ENCODE data around the gene RALGAPB.
"Not testable (repeated sequence)": the region's sequence is repeated elsewhere in the genome, so short reads cannot be mapped to it uniquely, and the experiment has no call there.

The RALGAPB gene

DNA sequence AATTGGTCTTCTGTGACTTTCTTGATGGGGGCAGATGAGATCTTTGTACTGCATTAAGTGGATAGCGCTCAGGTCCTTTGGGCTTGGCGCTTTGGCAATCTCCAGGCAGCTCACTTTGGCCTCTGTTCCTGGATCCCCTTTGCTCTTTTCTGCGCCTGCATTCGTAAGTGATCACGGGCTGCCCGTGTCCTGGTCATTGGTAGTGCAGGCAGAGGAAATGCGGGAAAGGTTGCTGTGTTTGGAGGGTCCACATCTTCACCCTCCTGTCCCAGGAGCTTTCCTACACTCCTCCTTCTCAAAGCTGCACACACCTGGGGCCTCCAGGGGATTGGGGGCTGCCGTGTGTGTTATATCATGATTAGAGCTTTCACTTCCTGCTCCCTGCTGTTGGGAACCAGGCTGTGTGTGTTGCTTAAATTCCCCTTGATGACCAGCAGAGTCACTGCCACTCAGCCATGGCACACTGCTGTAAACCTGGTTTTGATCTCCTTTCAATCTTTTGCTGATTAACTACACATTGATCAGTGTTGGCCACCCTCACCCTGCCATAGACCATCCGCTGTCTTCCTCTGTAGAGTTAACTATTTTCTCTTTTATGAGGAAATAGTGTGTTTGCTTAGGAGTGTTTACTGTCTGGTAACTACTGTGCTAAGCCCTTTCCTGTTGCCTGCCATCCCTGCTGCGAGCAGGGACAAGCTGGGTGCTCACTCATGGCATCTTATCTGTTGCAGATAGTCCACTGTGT lies 24.5 kb upstream of the RALGAPB start:
- no peak for DNase-seq

DNA sequence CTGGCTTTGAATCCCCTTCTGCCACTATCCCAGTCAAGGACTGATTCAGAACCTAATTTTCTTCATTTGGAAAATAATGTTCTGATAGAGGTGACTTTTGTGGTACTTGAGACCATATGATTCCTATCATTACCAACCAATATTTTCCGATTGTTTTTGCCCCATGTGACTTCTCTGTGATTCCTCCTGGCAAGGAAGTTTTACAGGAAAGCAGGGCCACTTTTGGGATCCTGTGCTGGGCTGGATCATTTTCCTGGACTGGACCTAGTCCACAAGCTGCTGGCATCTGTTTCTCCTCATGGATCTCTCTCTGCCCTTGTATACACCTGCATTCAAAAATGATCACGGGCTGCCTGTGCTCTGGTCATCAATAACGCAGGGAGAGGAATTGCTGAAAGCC lies 23.6 kb upstream of the RALGAPB start:
- DNase-seq = no peak

DNA sequence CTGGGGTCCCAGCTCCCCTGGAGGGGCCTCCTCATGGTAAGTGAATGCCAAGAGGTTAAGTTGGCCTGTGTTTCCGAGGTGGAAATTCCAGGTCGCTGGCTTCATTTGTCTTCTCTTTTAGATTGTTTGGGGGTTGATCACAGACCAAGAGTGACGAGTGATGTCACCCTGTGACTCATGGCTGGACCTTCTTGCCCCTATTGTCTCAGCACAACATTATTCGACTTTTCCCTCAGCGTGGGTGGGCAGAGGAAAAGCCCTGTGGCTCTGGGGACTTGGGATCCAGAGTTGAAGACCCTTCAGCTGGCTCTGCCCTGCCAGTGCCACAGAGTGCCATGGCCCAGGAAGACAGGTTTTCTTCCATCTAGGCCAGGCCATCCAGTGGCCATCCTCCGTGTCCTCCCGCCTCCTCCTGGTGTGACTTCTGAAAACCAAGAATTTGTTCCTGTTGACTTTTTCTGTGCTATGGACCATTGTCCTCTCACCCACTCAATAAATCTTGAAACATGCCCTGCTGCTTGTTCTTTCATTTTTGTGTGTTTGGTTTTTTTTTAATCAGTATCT lies 22.1 kb upstream of the RALGAPB start:
- DNase-seq = no peak

DNA sequence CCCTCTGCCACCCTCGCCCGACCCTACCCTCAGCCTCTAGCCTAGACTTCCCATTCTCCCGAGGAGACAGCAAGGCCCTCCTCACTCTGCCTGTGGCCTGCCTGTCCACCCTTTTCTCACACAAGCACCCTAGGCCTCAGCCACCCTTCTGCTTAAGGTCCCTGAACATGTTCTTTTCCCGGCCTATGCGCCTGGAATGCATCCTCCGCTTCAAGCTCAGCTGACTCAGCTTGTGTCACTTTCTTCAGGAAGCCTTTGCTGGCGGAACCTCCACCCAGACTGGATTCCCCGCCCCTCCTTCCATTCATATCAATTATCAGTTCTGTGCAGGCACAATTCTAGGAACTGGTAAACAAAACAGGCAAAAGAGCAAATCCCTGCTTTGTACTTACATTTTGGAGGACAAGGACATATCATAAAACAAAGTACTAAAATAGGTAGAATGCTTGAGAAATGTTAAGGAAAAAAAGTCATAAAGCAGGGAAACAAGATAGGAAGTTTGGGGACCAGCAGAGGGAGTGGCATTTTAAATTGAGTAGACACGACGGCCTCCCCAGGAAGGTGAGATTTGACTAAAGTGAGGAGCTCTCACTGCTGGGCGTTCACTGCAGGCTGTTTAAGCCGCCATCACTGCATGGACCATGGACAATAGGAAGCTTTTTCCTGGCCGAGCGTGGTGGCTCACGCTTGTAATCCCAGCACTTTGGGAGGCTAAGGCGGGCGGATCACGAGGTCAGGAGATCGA lies 19.6 kb upstream of the RALGAPB start:
- DNase-seq = no peak

DNA sequence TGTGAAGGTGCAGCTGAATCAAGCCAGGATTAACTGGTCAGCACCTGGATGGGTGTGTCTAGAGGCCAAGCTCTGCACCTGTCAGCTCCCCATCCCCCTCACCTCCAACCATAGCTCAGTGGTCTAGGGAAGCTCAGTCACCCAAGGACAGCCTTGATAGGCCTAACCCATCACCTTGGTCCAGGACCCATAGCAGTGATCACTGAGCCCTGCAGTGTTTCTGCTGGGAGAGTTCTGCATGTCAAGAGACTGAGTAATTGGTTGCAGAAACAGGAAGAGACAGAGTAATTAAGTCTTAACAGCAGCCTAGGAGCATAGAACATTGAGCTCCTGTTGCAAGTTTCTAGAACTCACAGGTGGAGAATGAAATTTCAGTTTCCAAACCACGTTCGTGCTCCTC lies 18.7 kb upstream of the RALGAPB start:
- no peak for DNase-seq

DNA sequence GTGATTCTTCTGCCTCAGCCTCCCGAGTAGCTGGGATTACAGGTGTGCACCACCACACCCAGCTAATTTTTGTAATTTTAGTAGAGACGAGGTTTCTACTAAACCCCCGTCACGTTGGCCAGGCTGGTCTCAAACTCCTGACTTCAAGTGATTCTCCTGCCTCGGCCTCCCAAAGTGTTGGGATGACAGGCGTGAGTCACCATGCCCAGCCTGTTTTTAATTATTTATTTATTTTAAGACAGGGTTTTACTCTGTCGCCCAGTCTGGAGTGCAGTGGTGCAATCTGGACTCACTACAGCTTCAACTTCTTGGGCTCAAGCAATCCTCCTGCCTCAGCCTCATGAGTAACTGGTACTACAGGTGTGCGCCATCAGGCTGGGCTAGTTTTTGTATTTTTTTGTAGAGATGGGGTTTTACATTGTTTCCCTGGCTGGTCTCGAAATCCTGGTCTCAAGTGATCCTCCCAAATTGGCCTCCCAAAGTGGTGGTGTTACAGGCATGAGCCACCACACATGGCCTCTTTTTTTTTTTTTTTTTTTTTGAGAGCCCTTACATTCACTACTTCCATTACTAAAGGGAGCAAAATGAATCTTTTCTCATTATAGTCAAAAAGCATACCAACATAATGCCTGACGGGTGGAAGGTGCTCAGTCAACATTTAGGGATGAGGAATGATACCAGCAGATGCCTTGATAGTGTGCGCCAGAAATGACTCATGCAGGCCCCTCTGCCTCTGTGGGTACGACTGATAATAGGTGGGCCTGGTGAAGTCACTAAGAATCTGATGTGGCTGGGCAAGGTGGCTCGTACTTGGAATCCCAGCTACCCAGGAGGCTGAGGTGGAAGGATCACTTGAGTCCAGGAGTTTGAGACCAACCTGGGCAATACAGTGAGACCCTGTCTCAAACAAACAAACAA lies 17.8 kb upstream of the RALGAPB start:
- DNase-seq = no peak

DNA sequence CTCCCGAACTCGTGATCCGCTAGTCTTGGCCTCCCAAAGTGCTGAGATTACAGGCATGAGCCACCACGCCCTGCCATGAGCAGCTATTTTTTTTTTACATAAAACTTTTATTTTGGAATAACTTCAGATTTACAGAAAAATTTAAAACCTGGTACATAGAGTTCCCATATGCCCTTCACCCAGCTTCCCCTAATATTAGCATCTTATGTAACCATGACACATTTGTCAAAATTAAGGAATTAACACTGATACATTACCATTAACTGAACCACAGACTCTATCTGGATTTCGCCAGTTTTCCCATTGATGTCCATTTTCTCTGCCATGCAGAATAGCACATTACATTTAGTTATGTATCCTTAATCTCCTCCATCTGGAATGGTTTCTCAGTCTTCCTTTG lies 14.3 kb upstream of the RALGAPB start:
- no peak for DNase-seq

DNA sequence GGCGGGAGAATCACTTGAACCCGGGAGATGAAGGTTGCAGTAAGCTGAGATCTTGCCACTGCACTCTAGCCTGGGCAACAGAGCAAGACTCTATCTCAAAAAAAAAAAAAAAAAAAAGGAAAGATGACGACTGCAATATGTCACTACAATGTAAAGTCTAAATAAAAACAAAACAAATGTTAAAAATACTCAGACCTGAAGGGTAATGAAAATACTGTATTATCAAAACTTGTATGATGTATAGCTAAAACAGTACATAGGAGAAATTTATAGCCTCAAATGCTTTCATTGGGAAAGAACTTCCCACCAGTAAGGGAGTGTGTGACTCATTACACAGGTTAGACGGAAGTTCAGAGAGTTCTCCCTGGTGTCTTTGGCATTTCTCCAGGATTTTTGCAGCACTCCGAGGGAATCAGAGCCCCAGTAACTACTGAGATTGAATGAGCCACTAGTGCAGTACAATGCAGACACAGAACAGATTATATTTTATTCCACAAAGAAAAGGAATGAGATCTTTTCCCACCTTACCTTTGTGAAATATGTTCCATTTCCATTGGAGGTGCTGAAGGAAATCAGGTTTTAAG lies 12.5 kb upstream of the RALGAPB start:
- no peak for DNase-seq

DNA sequence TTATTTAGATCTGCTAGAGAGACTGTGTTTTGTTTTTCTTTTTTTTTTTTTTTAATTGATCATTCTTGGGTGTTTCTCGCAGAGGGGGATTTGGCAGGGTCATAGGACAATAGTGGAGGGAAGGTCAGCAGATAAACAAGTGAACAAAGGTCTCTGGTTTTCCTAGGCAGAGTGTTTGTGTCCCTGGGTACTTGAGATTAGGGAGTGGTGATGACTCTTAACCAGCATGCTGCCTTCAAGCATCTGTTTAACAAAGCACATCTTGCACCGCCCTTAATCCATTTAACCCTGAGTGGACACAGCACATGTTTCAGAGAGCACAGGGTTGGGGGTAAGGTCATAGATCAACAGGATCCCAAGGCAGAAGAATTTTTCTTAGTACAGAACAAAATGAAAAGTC lies 12.0 kb upstream of the RALGAPB start:
- DNase-seq = not testable (repeated sequence)

DNA sequence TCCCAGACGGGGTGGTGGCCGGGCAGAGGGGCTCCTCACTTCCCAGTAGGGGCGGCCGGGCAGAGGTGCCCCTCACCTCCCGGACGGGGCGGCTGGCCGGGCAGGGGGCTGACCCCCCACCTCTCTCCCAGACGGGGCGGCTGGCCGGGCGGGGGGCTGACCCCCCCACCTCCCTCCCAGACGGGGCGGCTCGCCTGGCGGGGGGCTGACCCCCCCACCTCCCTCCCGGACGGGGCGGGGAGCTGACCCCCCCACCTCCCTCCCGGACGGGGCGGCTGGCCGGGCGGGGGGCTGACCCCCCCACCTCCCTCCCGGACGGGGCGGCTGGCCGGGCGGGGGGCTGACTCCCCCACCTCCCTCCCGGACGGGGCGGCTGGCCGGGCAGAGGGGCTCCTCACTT lies 11.5 kb upstream of the RALGAPB start:
- not testable (repeated sequence) for DNase-seq

DNA sequence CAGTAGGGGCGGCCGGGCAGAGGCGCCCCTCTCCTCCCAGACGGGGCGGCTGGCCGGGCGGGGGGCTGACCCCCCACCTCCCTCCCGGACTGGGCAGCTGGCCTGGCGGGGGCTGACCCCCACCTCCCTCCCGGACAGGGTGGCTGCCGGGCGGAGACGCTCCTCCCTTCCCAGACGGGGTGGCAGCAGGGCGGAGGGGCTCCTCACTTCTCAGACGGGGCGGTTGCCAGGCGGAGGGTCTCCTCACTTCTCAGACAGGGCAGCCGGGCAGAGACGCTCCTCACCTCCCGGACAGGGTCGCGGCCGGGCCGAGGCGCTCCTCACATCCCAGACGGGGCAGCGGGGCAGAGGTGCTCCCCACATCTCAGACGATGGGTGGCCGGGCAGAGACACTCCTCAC lies 11.1 kb upstream of the RALGAPB start:
- not testable (repeated sequence) for DNase-seq

DNA sequence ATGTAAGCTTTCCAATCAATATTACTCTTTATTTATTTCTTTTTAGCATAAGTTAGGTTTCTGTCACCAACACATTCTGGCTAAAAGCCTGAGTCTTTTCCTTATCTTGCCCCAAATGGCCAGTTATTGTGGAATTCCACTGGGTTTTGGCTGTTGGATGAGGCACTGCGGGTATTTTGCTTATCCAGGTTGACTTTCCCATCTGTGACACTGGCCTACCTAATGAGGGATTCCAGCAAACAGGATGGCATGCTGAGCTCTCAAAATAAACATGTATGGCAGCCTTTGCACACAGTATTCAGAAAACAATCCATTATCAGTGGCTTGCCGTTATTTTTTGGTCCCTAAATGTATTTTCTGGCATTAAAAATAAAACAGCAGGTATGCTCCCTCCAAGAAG lies 6.5 kb upstream of the RALGAPB start:
- no peak for DNase-seq

DNA sequence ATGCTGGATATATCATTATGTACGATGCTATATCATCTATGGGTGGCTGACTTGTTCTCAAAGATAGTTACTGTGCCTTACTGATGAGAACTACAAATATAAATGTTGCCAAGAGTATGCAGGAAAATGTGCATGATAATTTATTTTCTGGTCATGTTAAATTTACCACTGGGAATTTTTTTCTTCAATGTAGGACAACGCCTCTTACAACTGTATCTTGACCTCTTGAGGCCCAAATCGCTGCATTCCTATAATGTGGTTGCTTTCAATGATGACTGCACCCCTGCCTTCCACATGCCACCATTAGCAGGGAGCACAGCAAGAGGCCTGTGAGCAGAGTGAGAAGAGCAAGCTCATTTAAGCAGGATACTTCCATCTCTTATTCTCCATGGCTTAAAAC lies 5.7 kb upstream of the RALGAPB start:
- no peak for DNase-seq

DNA sequence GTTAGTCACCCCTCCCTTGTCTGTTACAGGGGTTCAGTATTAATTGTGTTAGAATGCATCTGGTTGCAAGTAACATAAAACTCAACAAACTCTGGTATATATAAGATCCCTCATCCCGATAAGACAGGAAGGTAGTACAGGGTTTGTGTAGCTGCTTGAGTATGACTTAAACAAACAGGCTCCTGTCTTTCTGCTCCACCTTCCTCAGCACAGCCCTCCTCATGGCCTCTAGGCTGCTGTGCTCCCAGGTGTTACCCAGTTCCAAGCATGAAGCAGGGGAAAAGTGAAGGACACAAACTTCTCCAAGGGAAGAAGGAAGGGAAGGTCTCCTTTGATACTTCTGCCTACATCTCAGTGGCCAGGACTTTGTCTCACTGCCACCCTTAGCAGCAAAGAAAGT lies 1.4 kb upstream of the RALGAPB start:
- no peak for DNase-seq

DNA sequence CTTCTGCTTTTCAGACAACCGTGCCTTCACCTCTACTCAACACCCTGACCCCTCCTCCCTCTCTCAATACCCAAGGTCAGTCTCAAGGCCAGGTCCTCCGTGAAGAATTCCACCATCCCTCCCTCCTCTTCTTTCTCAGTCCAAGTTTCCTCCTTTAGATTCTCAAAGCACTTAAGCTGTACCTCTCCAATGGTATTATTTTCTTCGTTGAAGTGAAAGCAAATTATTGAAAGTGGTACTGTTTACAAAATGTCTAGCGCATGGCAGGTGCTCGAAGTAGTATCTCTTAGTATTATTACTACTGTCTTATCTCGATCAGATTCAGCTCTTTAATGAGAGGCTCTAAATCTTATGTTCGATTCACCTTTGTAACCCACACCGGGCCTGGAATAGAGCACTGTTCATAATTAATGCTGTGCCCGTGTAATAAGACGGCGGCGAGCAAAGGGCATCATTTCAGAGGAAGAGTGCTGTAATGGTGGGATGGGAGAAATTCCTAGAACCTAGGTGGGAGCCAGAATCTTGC lies 593 bp upstream of the RALGAPB start:
- no peak for DNase-seq

DNA sequence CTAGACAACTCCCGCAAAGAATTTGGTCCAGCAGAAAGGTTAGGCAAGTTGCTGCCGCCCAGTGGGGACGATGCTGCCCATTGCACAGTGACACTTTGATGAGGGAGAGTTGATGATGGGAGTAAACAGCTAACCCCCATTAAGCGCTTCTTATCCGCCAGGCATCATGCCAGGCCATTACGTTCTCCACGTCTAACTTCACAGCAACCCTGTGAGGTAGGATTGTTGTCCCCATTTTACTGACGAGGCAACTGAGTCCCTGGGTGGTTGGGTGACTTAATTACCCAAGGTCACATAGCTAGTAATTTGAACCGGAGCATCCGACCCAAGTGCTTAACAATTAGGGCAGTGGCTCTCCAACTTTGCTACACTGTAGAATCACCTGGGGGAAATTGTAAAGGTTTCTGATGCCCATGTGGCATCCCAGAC lies 738 bp downstream of the RALGAPB start:
- DNase-seq = no peak

DNA sequence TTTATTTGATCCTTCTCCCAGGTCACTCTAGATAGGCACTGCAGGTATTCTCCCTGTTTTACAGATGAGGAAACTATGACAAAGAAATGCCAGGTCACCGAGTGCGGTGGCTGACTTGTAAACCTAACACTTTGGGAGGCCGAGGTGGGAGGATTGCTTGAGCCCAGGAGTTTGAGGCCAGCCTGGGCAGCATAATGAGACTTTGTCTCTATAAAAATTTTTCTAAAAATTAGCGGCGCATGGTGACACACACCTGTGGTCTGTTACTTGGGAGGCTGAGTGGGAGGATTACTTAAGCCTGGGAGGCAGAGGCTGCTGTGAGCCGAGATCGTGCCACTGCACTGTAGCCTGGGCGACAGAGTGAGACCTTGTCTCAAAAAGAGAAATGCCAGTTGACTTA lies 5.1 kb downstream of the RALGAPB start:
- DNase-seq = no peak

DNA sequence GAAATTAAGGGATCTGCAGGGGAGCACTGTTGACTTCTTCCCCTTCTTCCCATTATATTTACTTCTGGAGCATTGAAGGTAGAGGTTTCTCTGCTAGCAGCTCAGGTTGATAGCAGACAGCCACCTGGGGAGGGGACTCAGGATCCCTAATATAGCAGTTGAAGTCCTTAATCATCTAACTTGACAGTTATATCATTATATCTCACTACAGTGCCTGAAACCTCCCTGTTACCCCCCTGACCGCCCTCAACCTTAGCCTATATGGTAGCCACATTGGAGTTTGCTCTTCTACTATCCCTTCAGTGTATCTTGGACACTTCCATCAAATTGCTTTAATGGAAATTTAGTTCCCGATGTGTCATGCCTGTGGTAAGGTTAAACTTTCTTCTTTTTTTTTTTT lies 7.0 kb downstream of the RALGAPB start:
- no peak for DNase-seq

DNA sequence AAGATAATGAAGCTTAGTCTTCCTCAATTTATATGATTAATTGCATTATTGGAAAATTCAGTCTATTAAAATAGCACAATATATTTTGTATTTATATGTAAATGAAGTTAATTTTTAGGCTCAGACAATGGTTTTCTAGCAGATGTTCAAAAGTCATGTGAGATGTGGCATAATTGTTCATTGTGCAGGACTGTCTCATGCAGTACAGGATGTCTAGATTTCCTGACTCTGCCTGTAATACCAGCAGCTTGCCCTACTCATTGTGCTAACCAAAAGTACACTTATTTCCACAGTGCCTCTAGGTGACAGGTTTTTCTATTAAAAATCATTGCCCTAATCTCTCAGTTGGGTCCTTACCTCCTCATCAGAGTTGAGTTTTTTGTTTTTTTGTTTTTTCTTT lies 12.4 kb downstream of the RALGAPB start:
- no peak for DNase-seq

DNA sequence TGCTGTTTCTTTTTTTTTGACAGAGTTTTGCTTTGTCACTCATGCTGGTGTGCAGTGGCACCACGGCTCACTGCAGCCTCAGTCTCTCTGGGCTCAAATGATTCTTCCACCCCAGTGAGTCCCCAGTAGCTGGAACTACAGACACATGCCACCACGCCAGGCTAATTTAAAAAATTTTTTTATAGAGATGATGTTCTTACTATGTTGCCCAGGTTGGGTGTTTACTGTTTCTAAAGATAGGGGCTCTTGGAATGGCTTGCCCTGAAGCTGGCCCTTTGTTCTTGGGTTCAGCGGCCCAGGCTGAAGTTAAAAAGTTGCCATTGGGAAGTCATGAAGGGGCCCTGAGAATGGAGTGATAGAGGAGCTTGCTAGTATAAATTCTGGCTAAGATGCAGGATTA lies 16.5 kb downstream of the RALGAPB start:
- no peak for DNase-seq

DNA sequence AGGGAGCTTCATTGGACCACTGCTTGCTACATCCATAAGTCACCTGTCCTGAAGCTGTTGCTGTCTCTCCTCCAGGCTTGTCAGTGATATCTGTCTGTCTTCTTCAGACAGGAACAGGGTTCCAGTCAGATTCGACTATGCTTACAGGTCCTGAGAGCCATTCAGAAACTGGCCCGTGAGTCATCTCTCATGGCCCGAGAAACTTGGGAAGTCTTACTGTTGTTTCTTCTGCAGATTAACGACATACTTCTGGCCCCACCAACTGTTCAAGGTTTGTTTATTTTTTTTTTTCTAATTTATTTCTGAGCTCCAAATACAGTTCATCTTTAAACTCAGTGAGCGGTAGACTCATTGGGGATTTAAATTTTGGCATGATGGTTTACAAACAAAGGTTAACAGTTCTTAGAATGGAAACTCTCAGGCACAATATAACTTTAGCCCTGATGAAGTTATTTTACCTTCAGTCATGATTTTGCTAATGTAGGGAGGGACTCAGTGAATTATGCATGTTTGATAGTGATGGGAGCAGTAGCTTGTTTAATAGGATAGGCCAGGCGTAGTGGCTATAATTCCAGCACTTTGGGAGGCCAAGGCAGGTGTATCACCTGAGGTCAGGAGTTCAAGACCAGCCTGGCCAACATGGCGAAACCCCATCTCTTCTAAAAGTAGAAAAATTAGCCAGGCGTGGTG lies 24.7 kb downstream of the RALGAPB start:
- DNase-seq = no peak

DNA sequence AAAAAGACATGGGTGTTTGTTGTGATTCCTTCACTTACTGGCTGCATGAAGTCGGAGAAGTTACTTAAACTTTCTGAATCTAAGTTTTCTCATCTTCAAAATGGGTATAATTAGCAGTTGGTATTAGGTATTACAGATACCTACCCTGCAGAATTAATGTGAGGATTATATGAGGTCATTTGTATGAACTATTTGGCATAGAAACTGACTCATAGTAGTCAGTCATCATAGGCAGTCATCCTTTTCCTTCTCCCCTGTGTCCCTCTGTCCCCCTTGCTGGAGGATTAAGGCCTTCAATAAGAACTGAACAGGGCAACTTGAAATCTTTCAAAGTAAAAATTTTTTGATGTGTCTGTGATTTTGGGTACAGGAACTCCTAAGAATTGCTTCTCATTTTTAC lies 26.3 kb downstream of the RALGAPB start:
- no peak for DNase-seq
